Epithelial cell of esophagus (primary cell): Measurements from ENCODE around the gene NUCKS1.

Experiments
- DNase-seq: peaks from one replicate; pipeline ENCODE4 v3.0.0; 2010; ENCODE audit warnings: low read depth
- H3K4me3 ChIP-seq: 2 replicates; pipeline ENCODE4 v1.5.1; 2011; ENCODE audit warnings: mild to moderate bottlenecking, low read length, control low read depth
- TF ChIP-seq, protein P1 (sequence below): IDR thresholded peaks from 2 replicates; pipeline ENCODE4 v1.5.1; 2011; ENCODE audit warnings: low read depth, mild to moderate bottlenecking, low read length, control low read depth, inconsistent platforms; ENCODE audit not compliant: insufficient read depth; ENCODE audit errors: missing control alignments

NUCKS1 gene

DNA sequence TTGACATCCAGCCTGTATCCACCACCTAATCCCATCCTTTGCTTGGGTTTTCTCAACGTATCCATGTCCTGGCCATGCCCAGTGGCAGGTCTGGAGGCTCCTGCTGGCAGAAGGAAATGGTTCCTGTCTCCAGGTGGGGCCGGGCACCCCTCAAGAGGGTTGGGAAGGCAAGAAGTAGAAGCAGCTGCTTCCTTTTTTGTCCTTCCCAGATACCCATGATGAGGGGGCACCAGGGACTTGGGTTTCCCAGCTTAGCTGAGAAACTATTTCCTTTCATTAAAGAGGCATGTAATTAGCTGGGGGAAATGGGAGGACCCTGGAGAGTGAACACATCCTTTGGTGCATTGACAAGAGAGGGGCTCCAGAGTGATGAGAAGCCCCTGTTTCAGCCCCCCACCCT is 48.6 kb downstream of the NUCKS1 start:
- DNase-seq, result no peak
- TF ChIP-seq, protein P1, sequence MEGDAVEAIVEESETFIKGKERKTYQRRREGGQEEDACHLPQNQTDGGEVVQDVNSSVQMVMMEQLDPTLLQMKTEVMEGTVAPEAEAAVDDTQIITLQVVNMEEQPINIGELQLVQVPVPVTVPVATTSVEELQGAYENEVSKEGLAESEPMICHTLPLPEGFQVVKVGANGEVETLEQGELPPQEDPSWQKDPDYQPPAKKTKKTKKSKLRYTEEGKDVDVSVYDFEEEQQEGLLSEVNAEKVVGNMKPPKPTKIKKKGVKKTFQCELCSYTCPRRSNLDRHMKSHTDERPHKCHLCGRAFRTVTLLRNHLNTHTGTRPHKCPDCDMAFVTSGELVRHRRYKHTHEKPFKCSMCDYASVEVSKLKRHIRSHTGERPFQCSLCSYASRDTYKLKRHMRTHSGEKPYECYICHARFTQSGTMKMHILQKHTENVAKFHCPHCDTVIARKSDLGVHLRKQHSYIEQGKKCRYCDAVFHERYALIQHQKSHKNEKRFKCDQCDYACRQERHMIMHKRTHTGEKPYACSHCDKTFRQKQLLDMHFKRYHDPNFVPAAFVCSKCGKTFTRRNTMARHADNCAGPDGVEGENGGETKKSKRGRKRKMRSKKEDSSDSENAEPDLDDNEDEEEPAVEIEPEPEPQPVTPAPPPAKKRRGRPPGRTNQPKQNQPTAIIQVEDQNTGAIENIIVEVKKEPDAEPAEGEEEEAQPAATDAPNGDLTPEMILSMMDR, result no peak
- no peak overlapping the region for H3K4me3 ChIP-seq

GRCh38 chr1:205700865-205701401 is 49.0 kb downstream of the NUCKS1 start:
- no peak for DNase-seq
- TF ChIP-seq, protein P1, result no peak
- H3K4me3 ChIP-seq, result no peak overlapping the region

- H3K4me3 ChIP-seq, result no peak overlapping the region
- TF ChIP-seq, protein P1, result no peak
- DNase-seq, result no peak
Measured at GRCh38 chr1:205699416-205699815, 50.6 kb downstream of the NUCKS1 start.

GRCh38 chr1:205698921-205699320 is 51.1 kb downstream of the NUCKS1 start:
- TF ChIP-seq, protein P1, result no peak
- no peak for DNase-seq
- H3K4me3 ChIP-seq, result no peak overlapping the region

GRCh38 chr1:205693421-205693991 is 56.5 kb downstream of the NUCKS1 start:
- H3K4me3 ChIP-seq, result no peak overlapping the region
- DNase-seq, result no peak
- TF ChIP-seq, protein P1, result no peak

- DNase-seq, result no peak
- H3K4me3 ChIP-seq, result no peak overlapping the region
- TF ChIP-seq, protein P1, result no peak
Measured at GRCh38 chr1:205692423-205692822, 57.6 kb downstream of the NUCKS1 start.

GRCh38 chr1:205690122-205690756 is 59.7 kb downstream of the NUCKS1 start:
- TF ChIP-seq, protein P1, result no peak
- peak; percentile 66 for DNase-seq
- H3K4me3 ChIP-seq, result no peak overlapping the region
